BLaER1 (cell line): ENCODE measurements around the gene OAT.

Experiments
- H3K27ac ChIP-seq: shearing (Covaris generic); formaldehyde crosslinking; 2 replicates; pipeline ENCODE4 v1.8.1; 2022
- H3K27me3 ChIP-seq: shearing (Covaris generic); formaldehyde crosslinking; 2 replicates; pipeline ENCODE4 v1.8.1; 2022
- H3K36me3 ChIP-seq: shearing (Covaris generic); formaldehyde crosslinking; 2 replicates; pipeline ENCODE4 v1.8.1; 2022
- H3K4me1 ChIP-seq: shearing (Covaris generic); formaldehyde crosslinking; 2 replicates; pipeline ENCODE4 v1.8.1; 2022
- H3K4me2 ChIP-seq: shearing (Covaris generic); formaldehyde crosslinking; 2 replicates; pipeline ENCODE4 v1.8.1; 2022
- H3K4me3 ChIP-seq: shearing (Covaris generic); formaldehyde crosslinking; 2 replicates; pipeline ENCODE4 v1.8.1; 2022
- H3K9ac ChIP-seq: shearing (Covaris generic); formaldehyde crosslinking; 2 replicates; pipeline ENCODE4 v1.8.1; 2022
- H3K9me3 ChIP-seq: shearing (Covaris generic); formaldehyde crosslinking; 2 replicates; pipeline ENCODE4 v1.8.1; 2022
- H4K20me1 ChIP-seq: shearing (Covaris generic); formaldehyde crosslinking; 2 replicates; pipeline ENCODE4 v1.8.1; 2022
- Cebpa-rat ChIP-seq: shearing (Covaris generic); IDR thresholded peaks from 2 replicates; pipeline ENCODE4 v1.8.1; 2022

Gene OAT

DNA sequence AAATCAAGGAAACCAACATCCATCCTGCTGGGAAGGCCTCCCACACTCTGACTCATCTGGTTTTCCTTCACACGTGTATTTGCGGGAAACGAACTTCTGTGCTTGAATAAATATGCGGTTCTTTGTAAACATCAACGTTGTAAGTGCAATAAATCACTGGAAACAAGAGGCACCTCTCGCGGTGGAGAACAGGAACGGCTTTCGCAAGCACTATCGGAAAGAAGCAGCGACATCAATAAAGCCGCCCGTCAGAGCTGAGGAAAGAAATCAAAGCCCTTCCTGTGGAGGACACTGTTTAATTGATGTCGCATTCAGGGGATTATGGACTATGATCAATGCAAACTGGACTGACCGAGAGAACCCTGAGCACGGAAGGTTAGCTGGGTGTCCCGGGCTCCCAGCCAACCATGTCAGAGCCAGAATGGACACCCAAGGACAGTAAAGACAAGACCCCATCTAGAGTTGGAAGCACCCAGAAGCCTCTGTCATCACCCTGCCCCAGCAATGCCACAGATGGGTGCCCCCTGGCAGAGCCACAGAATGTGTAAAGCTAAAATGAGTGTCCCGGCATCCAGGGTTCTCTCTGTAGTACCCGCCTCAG lies 37.6 kb downstream of the OAT start:
- H3K27ac ChIP-seq, result no peak overlapping the region

GRCh38 chr10:124380256-124380995 lies 38.3 kb downstream of the OAT start:
- TF ChIP-seq Cebpa-rat, result no peak
- Histone ChIP-seq H3K9me3 (no peaks in the 10 kb centered on the region), H3K4me3 (no peak overlapping the region), H3K27me3 (peaks cover 20% of the 10 kb centered on the region), H3K4me1 (peaks cover 58% of the 10 kb centered on the region), H4K20me1 (no peaks in the 10 kb centered on the region), H3K27ac (no peak overlapping the region), H3K36me3 (no peaks in the 10 kb centered on the region), H3K9ac (no peak overlapping the region), H3K4me2 (peak overlapping the region; percentile 60)

More for the DNA sequence above, 37.6 kb downstream of the OAT start:
- H3K36me3 ChIP-seq, result no peaks in the 10 kb centered on the region
- no peak overlapping the region for H3K4me3 ChIP-seq
- no peaks in the 10 kb centered on the region for H4K20me1 ChIP-seq
- H3K27me3 ChIP-seq, result peaks cover 20% of the 10 kb centered on the region
- peak overlapping the region; percentile 60 for H3K4me2 ChIP-seq
- peaks cover 51% of the 10 kb centered on the region for H3K4me1 ChIP-seq
- H3K9me3 ChIP-seq, result no peaks in the 10 kb centered on the region
- H3K9ac ChIP-seq, result no peak overlapping the region
- no peak; the same call in 1 of the 2 replicates for TF ChIP-seq Cebpa-rat

DNA sequence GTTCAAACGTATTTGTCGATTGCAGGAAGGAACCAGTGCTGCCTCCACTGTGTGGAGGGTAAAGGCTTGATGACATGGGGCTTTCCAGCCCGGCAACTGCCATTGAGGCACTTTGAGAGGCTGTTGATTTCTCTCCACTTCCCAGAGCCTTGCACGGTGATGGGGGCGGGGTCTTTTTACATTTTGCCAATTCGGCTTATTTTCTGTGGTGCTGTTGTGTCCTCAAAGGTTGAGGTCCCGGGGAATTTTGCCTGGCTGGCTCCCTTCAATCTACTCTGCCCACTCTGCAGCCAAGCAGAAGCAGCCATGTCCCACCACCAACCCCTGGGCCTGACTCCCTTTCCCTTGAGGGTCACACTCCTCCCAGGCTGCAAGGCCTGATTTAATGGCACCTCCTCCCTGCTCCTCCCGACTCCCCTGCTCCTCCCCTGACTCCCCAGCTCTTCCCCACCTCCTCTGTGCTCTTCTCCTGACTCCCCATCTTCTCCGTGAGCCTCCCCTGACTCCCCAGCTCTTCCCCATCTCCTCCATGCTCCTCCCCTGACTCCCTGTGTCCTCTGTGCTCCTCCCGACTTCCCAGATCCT lies 39.0 kb downstream of the OAT start:
- Histone ChIP-seq H3K4me2 (no peak overlapping the region), H3K4me3 (no peak overlapping the region), H3K4me1 (peaks cover 62% of the 10 kb centered on the region), H3K36me3 (no peaks in the 10 kb centered on the region), H3K27ac (no peak overlapping the region), H3K27me3 (peaks cover 20% of the 10 kb centered on the region), H4K20me1 (no peaks in the 10 kb centered on the region), H3K9ac (no peak overlapping the region), H3K9me3 (no peaks in the 10 kb centered on the region)
- no peak for TF ChIP-seq Cebpa-rat

DNA sequence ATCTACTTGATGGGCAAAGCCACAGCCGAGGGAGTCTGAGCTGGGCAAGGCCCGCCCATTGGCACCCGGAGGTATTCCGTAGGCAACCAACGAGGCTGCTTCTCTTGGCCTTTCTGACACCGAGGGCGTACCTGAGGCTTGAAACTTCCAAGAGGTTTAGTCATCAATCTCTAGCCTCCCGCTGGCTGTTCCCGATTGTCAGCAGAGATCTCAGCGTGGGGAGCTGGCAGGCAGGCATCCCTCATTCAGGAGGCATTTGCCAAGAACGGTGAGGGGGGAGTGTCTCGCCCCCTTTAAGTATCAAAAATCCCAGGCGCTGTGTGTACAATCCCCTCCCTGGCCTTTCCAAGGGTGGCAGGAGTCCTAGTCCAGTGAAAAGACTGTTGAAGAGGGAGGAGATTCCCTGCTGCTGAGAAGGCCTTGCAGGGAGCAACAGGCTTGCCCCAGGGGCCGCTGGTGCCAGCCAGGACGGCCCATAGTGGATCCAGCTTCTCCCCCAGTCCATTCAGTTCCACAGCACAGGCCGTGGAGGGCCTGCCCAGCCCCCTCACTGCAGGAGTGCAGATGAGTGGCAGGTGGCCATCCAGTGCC lies 39.7 kb downstream of the OAT start:
- Histone ChIP-seq H4K20me1 (no peaks in the 10 kb centered on the region), H3K27me3 (peaks cover 20% of the 10 kb centered on the region), H3K4me2 (no peak overlapping the region), H3K36me3 (no peaks in the 10 kb centered on the region), H3K27ac (no peak overlapping the region), H3K9ac (no peak overlapping the region), H3K9me3 (no peaks in the 10 kb centered on the region), H3K4me1 (peaks cover 62% of the 10 kb centered on the region), H3K4me3 (no peak overlapping the region)
- no peak for TF ChIP-seq Cebpa-rat

- Histone ChIP-seq H3K27ac (no peak overlapping the region), H3K36me3 (no peaks in the 10 kb centered on the region), H3K9ac (no peak overlapping the region), H3K4me3 (no peak overlapping the region), H3K9me3 (no peaks in the 10 kb centered on the region), H4K20me1 (no peaks in the 10 kb centered on the region), H3K4me2 (no peak overlapping the region), H3K27me3 (peaks cover 20% of the 10 kb centered on the region), H3K4me1 (peaks cover 67% of the 10 kb centered on the region)
- TF ChIP-seq Cebpa-rat, result no peak
These were observed 40.5 kb downstream of the OAT start for GRCh38 chr10:124378271-124378670.

DNA sequence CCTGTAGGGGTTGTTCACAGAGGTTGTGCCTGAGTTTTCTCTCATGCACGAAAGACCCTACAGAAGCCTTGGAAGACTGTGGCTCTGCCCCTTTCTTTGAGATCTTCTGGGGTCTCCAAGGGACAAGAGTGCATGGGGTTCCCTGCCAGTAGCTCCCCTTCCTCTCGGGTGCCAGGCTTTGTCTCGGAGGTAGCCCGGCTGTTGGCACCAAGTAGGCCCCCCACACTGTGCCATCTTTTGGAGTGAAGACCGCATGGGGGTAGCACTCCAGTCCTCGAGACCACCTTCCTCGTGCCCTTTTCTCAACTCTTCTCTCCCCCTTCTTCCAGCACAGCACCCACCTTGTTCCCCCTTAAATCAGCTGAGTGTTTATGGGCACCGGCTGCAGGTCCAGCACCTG lies 41.6 kb downstream of the OAT start:
- Histone ChIP-seq H3K36me3 (no peaks in the 10 kb centered on the region), H4K20me1 (no peaks in the 10 kb centered on the region), H3K4me1 (peaks cover 69% of the 10 kb centered on the region), H3K9me3 (peaks cover 6% of the 10 kb centered on the region), H3K27ac (0 out of 2 replicates have a peak overlapping the region, but pooled peaks have one; percentile 4), H3K4me2 (peak overlapping the region; percentile 43), H3K4me3 (no peak overlapping the region), H3K9ac (no peak overlapping the region), H3K27me3 (peaks cover 20% of the 10 kb centered on the region)
- no peak for TF ChIP-seq Cebpa-rat

GRCh38 chr10:124376411-124376810 lies 42.3 kb downstream of the OAT start:
- Histone ChIP-seq H3K4me1 (peaks cover 68% of the 10 kb centered on the region), H3K36me3 (no peaks in the 10 kb centered on the region), H3K9ac (no peak overlapping the region), H3K9me3 (peaks cover 12% of the 10 kb centered on the region), H4K20me1 (no peaks in the 10 kb centered on the region), H3K27ac (0 out of 2 replicates have a peak overlapping the region, but pooled peaks have one; percentile 8), H3K4me2 (peak overlapping the region; percentile 43), H3K27me3 (peaks cover 16% of the 10 kb centered on the region), H3K4me3 (no peak overlapping the region)
- no peak for TF ChIP-seq Cebpa-rat

DNA sequence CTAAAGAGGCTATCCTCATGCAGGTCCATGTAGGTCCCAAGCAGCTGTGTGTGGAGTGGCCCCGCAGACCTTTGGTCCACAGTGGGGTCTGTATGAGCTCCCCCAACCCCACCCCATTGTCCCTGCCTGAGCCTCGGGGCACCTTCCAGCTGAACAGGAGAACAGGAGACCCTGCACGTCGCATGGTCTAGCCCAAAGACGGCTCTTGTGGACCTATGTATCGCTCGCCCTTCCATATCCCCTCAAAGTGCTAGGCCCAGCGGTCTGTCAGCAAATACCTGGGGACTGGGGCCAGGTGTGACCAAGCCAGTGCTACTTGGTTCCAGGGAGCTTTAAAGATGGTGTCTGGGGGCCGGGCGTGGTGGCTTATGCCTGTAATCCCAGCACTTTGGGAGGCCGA lies 43.0 kb downstream of the OAT start:
- Histone ChIP-seq H3K4me3 (no peak overlapping the region), H3K4me1 (peaks cover 68% of the 10 kb centered on the region), H3K4me2 (peak overlapping the region; percentile 74), H3K9me3 (peaks cover 15% of the 10 kb centered on the region), H3K9ac (no peak overlapping the region), H3K36me3 (no peaks in the 10 kb centered on the region), H3K27me3 (peaks cover 8% of the 10 kb centered on the region), H4K20me1 (no peaks in the 10 kb centered on the region), H3K27ac (0 out of 2 replicates have a peak overlapping the region, but pooled peaks have one; percentile 14)
- no peak for TF ChIP-seq Cebpa-rat

DNA sequence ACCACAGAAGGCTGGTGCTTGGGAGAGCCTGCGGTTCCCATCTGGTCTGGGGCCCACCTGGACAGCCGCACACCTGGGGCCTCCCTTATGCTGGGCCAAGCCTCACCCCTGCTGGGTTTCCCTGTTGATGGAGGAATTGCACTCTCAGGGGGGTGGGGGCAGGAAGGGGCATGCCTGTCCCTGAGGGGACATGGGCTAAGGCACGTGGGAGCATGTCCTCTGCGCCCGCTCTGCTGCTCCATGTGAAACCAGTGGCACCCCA lies 43.4 kb downstream of the OAT start:
- Histone ChIP-seq H3K27me3 (peaks cover 4% of the 10 kb centered on the region), H4K20me1 (no peaks in the 10 kb centered on the region), H3K27ac (0 out of 2 replicates have a peak overlapping the region, but pooled peaks have one; percentile 14), H3K4me3 (no peak overlapping the region; the same call in 1 of the 2 replicates), H3K9me3 (peaks cover 15% of the 10 kb centered on the region), H3K4me2 (peak overlapping the region; percentile 74), H3K9ac (no peak overlapping the region), H3K36me3 (no peaks in the 10 kb centered on the region), H3K4me1 (peaks cover 68% of the 10 kb centered on the region)
- no peak for TF ChIP-seq Cebpa-rat
